Activated CD8-positive, alpha-beta T cell treated with anti-CD3 and anti-CD28 coated beads for 36 hours (primary cell): ENCODE measurements around the gene FSD1. TPM values are rescaled to one million over a fixed set of nuclear protein-coding genes. Genes with fewer than 3 reads are reported as not detected.

Source experiments
- ATAC-seq: fragments of 200-7000 bp; cut with Tn5 transposase; one replicate; pipeline ENCODE4 v1.10.0; 2021; ENCODE audit warnings: mild to moderate bottlenecking, moderate library complexity
- CTCF ChIA-PET: fragments of 350-600 bp; sonication (Branson Sonifier 250); formaldehyde crosslinking; loops from one replicate; lab custom pipeline; 2021; ENCODE audit warnings: antibody characterized with exemption; lab: Charles Lee
- POLR2A ChIA-PET: fragments of 350-600 bp; sonication (Branson Sonifier 250); formaldehyde crosslinking; loops from one replicate; lab custom pipeline; 2021; ENCODE audit warnings: antibody characterized with exemption; lab: Charles Lee
- DNase-seq: peaks from one replicate; pipeline ENCODE4 v3.0.0-alpha.2; 2020
- H3K27ac Mint-ChIP-seq: one replicate; pipeline ENCODE4 v1.8.0; 2021; ENCODE audit warnings: mild to moderate bottlenecking, mixed read lengths
- H3K27me3 Mint-ChIP-seq: one replicate; pipeline ENCODE4 v1.8.0; 2021; ENCODE audit warnings: mixed read lengths
- H3K36me3 Mint-ChIP-seq: one replicate; pipeline ENCODE4 v1.8.0; 2021; ENCODE audit warnings: low read depth, mixed read lengths
- H3K4me1 Mint-ChIP-seq: one replicate; pipeline ENCODE4 v1.8.0; 2021; ENCODE audit warnings: low read depth, mixed read lengths
- H3K4me3 Mint-ChIP-seq: one replicate; pipeline ENCODE4 v1.8.0; 2021; ENCODE audit warnings: mild to moderate bottlenecking, moderate library complexity, mixed read lengths
- H3K9me3 Mint-ChIP-seq: one replicate; pipeline ENCODE4 v1.8.0; 2021; ENCODE audit warnings: mixed read lengths
- intact Hi-C: fragments of 100-400 bp; cut with micrococcal nuclease; formaldehyde crosslinking; loops from one replicate; pipeline ENCODE4 v1.10.0; 2022
- total RNA-seq, 2 experiments: library from RNA; stranded (reverse); gene quantifications; one replicate each; pipeline ENCODE4 v1.2.3, GENCODE V29; 2021
- TF ChIP-seq, protein P1 (sequence below): fragments of 200-600 bp; IDR thresholded peaks from one replicate; pipeline ENCODE4 v1.8.0; 2022; ENCODE audit warnings: antibody characterized with exemption, mild to moderate bottlenecking

The FSD1 gene
- total RNA-seq, 2 experiments from 2014 or later: 19.7 to 22.0 TPM

DNA sequence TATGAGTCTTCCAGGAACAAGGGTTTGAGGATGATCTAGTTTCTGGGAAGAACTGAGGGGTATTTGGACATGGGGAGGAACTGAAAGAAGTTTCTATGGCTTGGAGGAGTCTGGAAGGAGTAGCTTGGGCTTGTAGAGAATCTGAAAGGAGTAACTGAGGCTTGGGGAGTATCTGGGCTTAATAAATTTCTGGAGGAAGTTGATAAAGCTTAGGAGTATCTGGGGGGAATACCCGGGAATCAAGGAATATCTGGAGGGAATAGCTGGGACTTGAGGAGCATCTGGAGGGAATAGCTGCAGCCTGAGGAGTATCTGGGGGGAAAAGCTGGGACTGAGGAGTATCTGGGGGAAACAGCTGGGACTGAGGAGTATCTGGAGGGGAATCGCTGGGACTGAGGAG is 16.0 kb downstream of the FSD1 start:
- ATAC-seq (no peak), DNase-seq (no peak)
- CTCF ChIA-PET: interaction anchor here (0.6 to 4.0 kb wide), 5 partner anchors 18 to 1204 kb away, joined by 3 to 26 read pairs (median 4); no protein-coding TSS in a partner anchor
- Mint-ChIP-seq H3K27me3 (no peaks in the 10 kb centered on the region), H3K4me1 (no peaks in the 10 kb centered on the region), H3K36me3 (peaks cover 13% of the 10 kb centered on the region), H3K4me3 (no peak overlapping the region), H3K9me3 (peaks cover 16% of the 10 kb centered on the region), H3K27ac (no peak overlapping the region)
- TF ChIP-seq, protein P1, sequence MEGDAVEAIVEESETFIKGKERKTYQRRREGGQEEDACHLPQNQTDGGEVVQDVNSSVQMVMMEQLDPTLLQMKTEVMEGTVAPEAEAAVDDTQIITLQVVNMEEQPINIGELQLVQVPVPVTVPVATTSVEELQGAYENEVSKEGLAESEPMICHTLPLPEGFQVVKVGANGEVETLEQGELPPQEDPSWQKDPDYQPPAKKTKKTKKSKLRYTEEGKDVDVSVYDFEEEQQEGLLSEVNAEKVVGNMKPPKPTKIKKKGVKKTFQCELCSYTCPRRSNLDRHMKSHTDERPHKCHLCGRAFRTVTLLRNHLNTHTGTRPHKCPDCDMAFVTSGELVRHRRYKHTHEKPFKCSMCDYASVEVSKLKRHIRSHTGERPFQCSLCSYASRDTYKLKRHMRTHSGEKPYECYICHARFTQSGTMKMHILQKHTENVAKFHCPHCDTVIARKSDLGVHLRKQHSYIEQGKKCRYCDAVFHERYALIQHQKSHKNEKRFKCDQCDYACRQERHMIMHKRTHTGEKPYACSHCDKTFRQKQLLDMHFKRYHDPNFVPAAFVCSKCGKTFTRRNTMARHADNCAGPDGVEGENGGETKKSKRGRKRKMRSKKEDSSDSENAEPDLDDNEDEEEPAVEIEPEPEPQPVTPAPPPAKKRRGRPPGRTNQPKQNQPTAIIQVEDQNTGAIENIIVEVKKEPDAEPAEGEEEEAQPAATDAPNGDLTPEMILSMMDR: no peak
- POLR2A ChIA-PET: interaction anchor here (1.0 to 2.3 kb wide), 3 partner anchors 16 to 32 kb away, joined by 3 to 8 read pairs (median 5); partner anchors contain the start of genes FSD1 and MPND
- intact Hi-C loops: no loop called here

GRCh38 chr19:4322942-4323665 is 18.7 kb downstream of the FSD1 start:
- Mint-ChIP-seq H3K27ac (no peak overlapping the region), H3K4me1 (peaks cover 18% of the 10 kb centered on the region), H3K27me3 (no peaks in the 10 kb centered on the region), H3K4me3 (no peak overlapping the region), H3K36me3 (peaks cover 16% of the 10 kb centered on the region), H3K9me3 (peaks cover 18% of the 10 kb centered on the region)
- CTCF ChIA-PET: interaction anchor here (1.0 to 4.0 kb wide), 5 partner anchors 20 to 56 kb away, joined by 3 to 26 read pairs (median 8); partner anchors contain the start of gene MPND
- intact Hi-C loops: no loop called here
- POLR2A ChIA-PET: interaction anchor here (1.0 to 1.6 kb wide), 5 partner anchors 14 to 45 kb away, joined by 3 to 5 read pairs (median 3); partner anchors contain the start of genes FSD1 and MPND
- TF ChIP-seq, protein P1: no peak
- ATAC-seq (no peak), DNase-seq (no peak)

DNA sequence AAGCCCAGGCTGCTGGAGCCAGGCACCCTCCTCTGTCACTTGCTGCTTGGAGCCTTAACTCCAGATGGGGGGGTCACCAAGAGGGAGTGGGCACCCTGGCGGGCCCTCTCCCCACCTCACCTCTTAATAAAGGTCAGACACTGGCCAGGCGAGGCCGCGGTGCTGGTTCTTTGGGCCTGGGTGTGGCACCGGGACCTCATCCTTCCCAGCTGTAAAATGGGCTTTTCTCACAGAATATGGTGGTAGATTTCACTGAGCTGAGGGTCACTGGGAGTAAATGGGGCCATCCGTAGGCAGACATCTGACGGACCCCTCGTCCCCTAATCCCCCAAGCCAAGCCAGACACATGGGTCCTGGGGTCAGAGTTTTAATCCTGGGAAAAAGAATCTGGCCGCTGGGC is 19.3 kb downstream of the FSD1 start:
- no peak for ATAC-seq
- CTCF ChIA-PET: interaction anchor here (1.8 kb wide), 1 partner anchor 29 kb away, joined by 8 read pairs; no protein-coding TSS in a partner anchor
- POLR2A ChIA-PET: interaction anchor here (1.0 to 1.4 kb wide), 5 partner anchors 10 to 46 kb away, joined by 3 to 4 read pairs (median 3); partner anchors contain the start of gene FSD1
- DNase-seq: no peak
- Mint-ChIP-seq H3K36me3 (peaks cover 16% of the 10 kb centered on the region), H3K4me3 (no peak overlapping the region), H3K9me3 (peaks cover 17% of the 10 kb centered on the region), H3K27ac (no peak overlapping the region), H3K27me3 (no peaks in the 10 kb centered on the region), H3K4me1 (peaks cover 20% of the 10 kb centered on the region)
- intact Hi-C loops: no loop called here
- TF ChIP-seq, protein P1: no peak

DNA sequence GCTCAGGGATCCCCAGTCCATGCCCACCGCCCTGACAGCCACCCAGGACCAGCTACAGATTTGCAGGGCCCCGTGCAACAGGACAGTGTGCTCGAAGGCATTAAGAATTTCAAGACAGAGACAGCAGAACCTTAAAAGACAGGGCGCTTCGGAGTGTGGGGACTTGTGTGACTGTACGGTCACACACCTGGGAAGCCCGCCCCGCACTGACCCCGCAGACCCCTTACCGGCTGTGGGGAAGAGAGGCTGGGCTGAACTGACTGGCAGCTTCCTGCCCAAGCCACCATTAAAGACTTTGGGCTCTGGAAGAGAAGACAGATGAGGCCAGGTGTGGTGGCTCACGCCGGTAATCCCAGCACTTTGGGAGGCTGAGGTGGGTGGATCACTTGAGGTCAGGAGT is 19.8 kb downstream of the FSD1 start:
- POLR2A ChIA-PET: interaction anchor here (1.1 to 1.2 kb wide), 3 partner anchors 9 to 46 kb away, joined by 3 to 4 read pairs (median 3); no protein-coding TSS in a partner anchor
- H3K4me3 Mint-ChIP-seq: no peak overlapping the region

More for the DNA sequence above, 19.8 kb downstream of the FSD1 start:
- no peak for ATAC-seq
- CTCF ChIA-PET: interaction anchor here (1.8 kb wide), 1 partner anchor 29 kb away, joined by 8 read pairs; no protein-coding TSS in a partner anchor
- Mint-ChIP-seq H3K36me3 (peaks cover 14% of the 10 kb centered on the region), H3K9me3 (peaks cover 12% of the 10 kb centered on the region), H3K27me3 (no peaks in the 10 kb centered on the region), H3K27ac (no peak overlapping the region), H3K4me1 (peaks cover 21% of the 10 kb centered on the region)
- no peak for DNase-seq
- TF ChIP-seq, protein P1: no peak
- intact Hi-C loops: no loop called here
